ENCODE data around the gene NIT1.
A peak's percentile ranks its signal among the peaks of the same experiment; 100 is the strongest.

Gene NIT1

GRCh38 chr1:161090617-161091016, 27.3 kb upstream of the NIT1 start:
- Mint-ChIP-seq H3K4me3 (no peak overlapping the region), H3K27me3 (peaks cover 6 to 9% of the 10 kb centered on the region in 2 donors), H3K36me3 (ENCODE audit: insufficient read depth) (no peaks in the 10 kb centered on the region), H3K9me3 (no peaks in the 10 kb centered on the region), H3K27ac (no peak overlapping the region), H3K4me1 (ENCODE audit: low read depth in 2 of 2) (peaks cover 0 to 2% of the 10 kb centered on the region in 2 donors)
- DNase-seq = no peak
- ATAC-seq (replicated peaks) = no peak

DNA sequence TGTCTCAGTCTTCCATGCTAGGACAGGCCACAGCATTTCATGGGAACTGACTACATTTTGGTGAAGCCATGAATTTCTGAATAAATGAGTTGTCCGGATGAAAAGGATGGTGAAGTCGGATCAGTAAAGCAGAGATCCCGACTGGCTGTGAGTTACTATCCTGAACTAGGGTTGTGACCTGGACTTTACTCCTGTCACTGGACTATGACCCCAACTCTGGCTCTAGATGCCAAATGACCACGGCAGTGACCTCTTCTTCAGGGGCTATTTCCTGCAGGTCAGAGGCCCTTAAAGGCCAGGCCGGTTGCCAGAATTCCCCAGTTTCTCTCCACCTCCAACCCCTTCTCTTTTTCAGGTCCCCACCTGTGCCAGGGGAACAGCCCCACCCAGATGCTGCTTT, 26.8 kb upstream of the NIT1 start:
- Mint-ChIP-seq H3K9me3 (no peaks in the 10 kb centered on the region), H3K36me3 (ENCODE audit: insufficient read depth) (no peaks in the 10 kb centered on the region), H3K4me3 (no peak overlapping the region), H3K27me3 (peaks cover 2 to 4% of the 10 kb centered on the region in 2 donors), H3K4me1 (ENCODE audit: low read depth in 2 of 2) (peaks cover 0 to 2% of the 10 kb centered on the region in 2 donors), H3K27ac (no peak overlapping the region)
- DNase-seq (no peak), ATAC-seq (replicated peaks) (no peak)

DNA sequence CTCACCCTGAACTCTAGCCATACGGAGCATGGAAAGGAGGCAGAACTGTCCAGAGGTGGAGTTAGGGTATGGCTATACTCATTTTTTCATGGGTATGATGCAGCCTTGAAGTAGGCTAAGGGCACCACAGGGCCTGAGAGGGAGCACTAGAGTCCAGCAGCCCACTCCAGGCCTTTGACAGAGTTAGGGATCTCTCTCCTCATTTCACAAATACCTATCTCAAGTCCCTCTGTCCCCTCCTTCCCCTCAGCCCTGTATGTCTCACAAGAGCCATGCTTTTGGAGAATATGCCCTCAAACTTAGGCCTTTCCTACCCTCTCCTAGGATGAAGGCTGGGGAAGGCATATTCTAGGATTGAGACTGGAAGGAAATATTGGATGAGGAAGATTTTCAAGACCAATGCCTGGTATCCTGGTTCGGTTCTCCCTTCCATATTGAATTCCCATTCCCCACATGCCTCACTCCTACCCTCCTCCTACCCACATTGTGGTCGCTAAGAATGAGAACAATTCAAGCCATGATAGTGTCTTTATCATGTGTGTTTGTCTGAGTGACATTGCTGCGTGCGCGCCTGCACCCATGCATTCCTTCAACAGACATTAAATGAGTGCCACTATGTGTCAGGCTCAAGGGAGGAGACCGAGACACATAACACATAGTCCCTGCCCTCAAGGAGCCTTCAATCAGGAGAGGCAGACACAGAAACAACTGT, 26.0 kb upstream of the NIT1 start:
- Mint-ChIP-seq H3K4me3 (no peak overlapping the region), H3K27me3 (no peaks in the 10 kb centered on the region), H3K27ac (no peak overlapping the region), H3K9me3 (no peaks in the 10 kb centered on the region), H3K4me1 (ENCODE audit: low read depth in 2 of 2) (peaks cover 2% of the 10 kb centered on the region in 2 donors), H3K36me3 (ENCODE audit: insufficient read depth) (peaks cover 8% of the 10 kb centered on the region)
- DNase-seq (no peak), ATAC-seq (replicated peaks) (no peak)

DNA sequence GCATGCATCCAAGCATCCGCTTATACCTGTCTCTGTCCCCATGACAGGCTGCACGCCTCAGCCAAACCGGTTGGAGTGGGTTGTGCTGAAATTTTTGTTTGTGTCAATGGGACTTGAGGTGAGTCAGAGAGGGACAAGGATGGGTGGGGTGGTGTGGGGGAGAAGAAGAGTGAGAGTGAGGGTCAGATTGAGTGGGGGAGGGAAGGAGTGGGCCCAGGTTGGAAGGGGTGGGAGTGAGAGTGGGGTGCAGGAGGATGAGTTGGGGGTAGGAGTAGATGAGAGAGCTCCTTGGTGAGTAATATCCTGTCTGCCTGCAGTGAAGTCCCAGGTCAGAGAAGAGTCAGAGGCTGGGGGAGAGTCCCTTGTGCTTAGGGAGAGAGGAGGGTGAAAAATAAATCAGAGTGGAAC, 25.3 kb upstream of the NIT1 start:
- no peak overlapping the region for H3K4me3 Mint-ChIP-seq
- H3K27me3 Mint-ChIP-seq = no peaks in the 10 kb centered on the region
- no peak for ATAC-seq (replicated peaks)
- no peak overlapping the region for H3K27ac Mint-ChIP-seq
- no peak for DNase-seq
- peaks cover 6 to 9% of the 10 kb centered on the region in 2 donors for H3K4me1 Mint-ChIP-seq (ENCODE audit: low read depth in 2 of 2)
- H3K36me3 Mint-ChIP-seq (ENCODE audit: insufficient read depth) = peaks cover 15% of the 10 kb centered on the region
- no peaks in the 10 kb centered on the region for H3K9me3 Mint-ChIP-seq

DNA sequence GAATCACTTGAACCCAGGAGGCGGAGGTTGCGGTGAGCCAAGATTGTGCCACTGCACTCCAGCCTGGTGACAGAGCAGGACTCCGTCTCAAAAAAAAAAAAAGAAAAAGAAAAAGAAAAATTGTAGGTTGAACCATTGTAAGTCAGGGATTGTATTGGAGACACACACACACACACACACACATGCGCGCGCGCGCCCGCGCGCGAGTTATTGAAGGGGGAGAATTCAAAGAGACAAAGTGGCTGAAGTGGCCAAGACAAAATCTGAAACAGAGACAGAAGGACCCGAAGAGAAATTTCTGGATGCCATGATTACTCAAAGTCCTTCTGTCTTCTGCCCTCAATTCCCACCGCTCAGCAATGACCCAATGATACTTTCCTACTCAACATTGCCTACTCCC, 23.4 kb upstream of the NIT1 start:
- Mint-ChIP-seq H3K27ac (no peak overlapping the region), H3K4me1 (ENCODE audit: low read depth in 2 of 2) (peaks cover 18 to 21% of the 10 kb centered on the region in 2 donors), H3K36me3 (ENCODE audit: insufficient read depth) (peaks cover 33% of the 10 kb centered on the region), H3K4me3 (no peak overlapping the region), H3K9me3 (no peaks in the 10 kb centered on the region), H3K27me3 (no peaks in the 10 kb centered on the region)
- DNase-seq (no peak), ATAC-seq (replicated peaks) (no peak)

DNA sequence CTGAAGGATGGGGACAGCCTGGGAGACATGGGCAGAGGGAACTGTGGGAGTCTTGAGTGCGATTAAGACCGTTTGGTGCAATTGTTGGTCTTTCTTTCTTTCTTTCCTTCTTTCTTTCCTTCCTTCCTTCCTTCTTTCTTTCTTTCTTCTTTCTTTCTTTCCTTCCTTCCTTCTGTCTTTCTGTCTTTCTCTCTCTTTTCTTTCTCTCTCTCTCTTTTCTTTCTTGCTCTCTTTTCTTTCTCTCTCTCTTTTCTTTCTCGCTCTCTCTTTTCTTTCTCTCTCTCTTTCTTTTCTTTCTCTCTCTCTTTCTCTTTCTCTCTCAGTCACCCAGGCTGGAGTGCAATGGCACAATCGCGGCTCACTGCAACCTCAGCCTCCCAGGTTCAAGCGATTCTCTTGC, 22.7 kb upstream of the NIT1 start:
- no peaks in the 10 kb centered on the region for H3K27me3 Mint-ChIP-seq
- no peaks in the 10 kb centered on the region for H3K9me3 Mint-ChIP-seq
- ATAC-seq (replicated peaks) (no peak), DNase-seq (no peak)
- peaks cover 18 to 21% of the 10 kb centered on the region in 2 donors for H3K4me1 Mint-ChIP-seq (ENCODE audit: low read depth in 2 of 2)
- peaks cover 39% of the 10 kb centered on the region for H3K36me3 Mint-ChIP-seq (ENCODE audit: insufficient read depth)
- H3K27ac Mint-ChIP-seq = no peak overlapping the region
- H3K4me3 Mint-ChIP-seq = no peak overlapping the region

DNA sequence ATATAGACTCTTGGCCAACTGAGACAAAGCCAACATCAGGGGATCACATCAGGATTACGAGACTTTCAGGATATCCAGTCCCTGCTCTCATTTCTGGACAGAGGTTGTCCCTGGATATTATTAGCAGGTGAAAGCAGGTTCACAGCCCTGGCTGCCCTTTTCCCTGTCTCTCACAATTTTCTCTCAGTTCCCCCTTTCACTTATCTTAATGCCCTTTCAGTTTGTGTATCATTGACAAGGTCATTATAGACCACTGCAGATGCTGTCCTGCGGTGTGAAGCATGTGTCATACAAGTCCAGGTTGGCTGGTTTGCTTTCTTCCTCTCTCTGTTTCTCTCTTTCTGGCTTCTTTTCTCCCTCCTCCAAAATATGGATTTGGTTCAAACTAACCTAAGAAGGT, 21.9 kb upstream of the NIT1 start:
- H3K4me1 Mint-ChIP-seq (ENCODE audit: low read depth in 2 of 2) = peaks cover 18 to 21% of the 10 kb centered on the region in 2 donors
- no peak overlapping the region for H3K27ac Mint-ChIP-seq

DNA sequence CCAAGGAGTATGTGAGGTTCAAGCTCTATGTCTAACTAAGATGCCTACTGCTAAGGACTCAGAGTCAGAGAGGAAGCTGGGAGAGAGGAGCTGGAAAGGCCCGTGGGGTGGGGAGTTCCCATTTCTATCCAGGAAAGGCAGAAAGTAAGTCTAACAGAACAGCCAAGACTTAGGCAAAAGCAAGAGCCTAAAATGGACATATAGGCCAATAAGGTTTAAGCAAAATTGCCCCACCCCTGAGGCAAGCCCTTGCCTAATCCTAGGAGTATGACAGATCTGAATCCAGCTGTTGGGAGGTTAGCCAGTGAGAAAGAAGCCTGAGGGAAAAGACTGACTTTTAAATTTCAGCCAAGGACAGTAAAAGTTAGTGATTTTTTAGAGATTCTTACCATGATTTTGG, 21.4 kb upstream of the NIT1 start:
- H3K36me3 Mint-ChIP-seq (ENCODE audit: insufficient read depth) = peaks cover 51% of the 10 kb centered on the region
- peak overlapping the region; percentile 99 to 100 for H3K27ac Mint-ChIP-seq
- peaks cover 18 to 21% of the 10 kb centered on the region in 2 donors for H3K4me1 Mint-ChIP-seq (ENCODE audit: low read depth in 2 of 2)
- H3K4me3 Mint-ChIP-seq = peak overlapping the region in 1 of 2 donors; percentile 15
- no peak for DNase-seq
- no peak for ATAC-seq (replicated peaks)
- no peaks in the 10 kb centered on the region for H3K9me3 Mint-ChIP-seq
- no peaks in the 10 kb centered on the region for H3K27me3 Mint-ChIP-seq

More for the DNA sequence above, 21.9 kb upstream of the NIT1 start:
- no peaks in the 10 kb centered on the region for H3K9me3 Mint-ChIP-seq
- DNase-seq (no peak), ATAC-seq (replicated peaks) (no peak)
- no peaks in the 10 kb centered on the region for H3K27me3 Mint-ChIP-seq
- H3K4me3 Mint-ChIP-seq = no peak overlapping the region
- peaks cover 46% of the 10 kb centered on the region for H3K36me3 Mint-ChIP-seq (ENCODE audit: insufficient read depth)

- Mint-ChIP-seq H3K4me3 (peak within 1 kb of the TSS; percentile 89 to 93), H3K27ac (peak within 1 kb of the TSS; percentile 99 to 100), H3K4me1 (ENCODE audit: low read depth in 2 of 2) (peaks cover 19 to 21% of the 10 kb centered on the region in 2 donors), H3K27me3 (no peaks in the 10 kb centered on the region), H3K36me3 (ENCODE audit: insufficient read depth) (peaks cover 59% of the 10 kb centered on the region), H3K9me3 (no peaks in the 10 kb centered on the region)
- DNase-seq (peak; percentile 59 to 64 (median 61)), ATAC-seq (replicated peaks) (peak; percentile 79)
Measured at GRCh38 chr1:161098210-161099068, 19.5 kb upstream of the NIT1 start, which contains the start of gene KLHDC9. TSS of gene KLHDC9 (plus strand) at chr1:161098361. CDS start at chr1:161098536, 175 bp downstream.

DNA sequence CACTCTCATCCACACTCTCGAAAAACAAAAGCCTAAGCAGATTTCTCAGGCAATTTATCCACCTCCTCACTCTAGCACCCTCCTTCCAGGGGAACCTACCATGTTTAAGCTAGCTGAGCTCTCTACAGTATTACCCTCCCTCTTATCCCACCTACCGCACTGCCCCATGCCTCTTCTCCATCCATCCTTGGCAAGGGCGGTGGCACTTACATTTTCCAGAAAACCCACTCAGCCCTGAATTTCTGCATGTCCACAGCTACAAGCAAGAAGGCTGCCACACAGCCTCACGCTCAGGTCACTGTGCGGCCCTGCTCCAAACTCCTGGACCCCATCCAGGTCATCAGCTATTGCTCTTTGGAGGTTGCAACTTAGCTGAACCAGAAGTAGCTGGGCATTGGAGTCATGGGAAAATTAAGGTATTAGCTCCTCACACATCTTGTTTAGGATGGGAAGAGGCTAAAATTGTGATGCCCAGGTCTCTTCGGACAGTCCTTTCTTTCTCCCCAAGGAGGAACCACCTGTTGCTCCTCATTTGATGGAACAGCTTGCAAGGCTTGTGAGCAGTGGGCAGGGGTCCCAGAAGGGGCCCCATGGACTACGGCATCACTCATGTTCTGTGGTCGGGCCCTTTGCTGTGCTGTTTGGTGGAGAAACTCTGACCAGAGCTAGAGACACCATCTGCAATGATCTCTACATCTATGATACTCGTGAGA, 18.7 kb upstream of the NIT1 start:
- Mint-ChIP-seq H3K4me1 (ENCODE audit: low read depth in 2 of 2) (peaks cover 19 to 21% of the 10 kb centered on the region in 2 donors), H3K27ac (peak overlapping the region; percentile 99 to 100), H3K4me3 (peak overlapping the region; percentile 89 to 93), H3K9me3 (no peaks in the 10 kb centered on the region), H3K27me3 (no peaks in the 10 kb centered on the region), H3K36me3 (ENCODE audit: insufficient read depth) (peaks cover 59% of the 10 kb centered on the region)
- DNase-seq (no peak), ATAC-seq (replicated peaks) (no peak)

DNA sequence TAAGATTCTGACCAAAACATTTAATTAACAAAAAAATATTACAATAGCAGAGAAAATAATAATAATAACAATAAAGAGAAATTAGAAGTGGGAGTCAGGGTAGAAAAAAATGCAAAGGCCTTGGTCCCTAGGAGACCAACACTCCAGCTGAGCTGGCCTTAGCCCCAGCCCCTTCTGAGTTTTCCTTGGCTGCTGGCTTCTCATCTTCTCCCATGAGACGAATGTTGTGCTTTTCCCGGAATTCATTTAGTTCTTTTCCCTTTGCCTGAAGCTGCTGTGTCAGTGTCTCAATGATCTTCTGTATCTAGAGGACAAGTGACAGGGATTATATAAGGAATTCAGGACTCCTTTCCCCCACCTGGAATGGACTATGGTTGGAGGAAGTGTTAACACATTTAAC, 17.3 kb upstream of the NIT1 start:
- H3K4me1 Mint-ChIP-seq (ENCODE audit: low read depth in 2 of 2) = peaks cover 21 to 26% of the 10 kb centered on the region in 2 donors
- no peak overlapping the region for H3K27ac Mint-ChIP-seq
- DNase-seq = no peak
- H3K36me3 Mint-ChIP-seq (ENCODE audit: insufficient read depth) = peaks cover 59% of the 10 kb centered on the region
- no peak for ATAC-seq (replicated peaks)
- H3K4me3 Mint-ChIP-seq = no peak overlapping the region
- H3K9me3 Mint-ChIP-seq = no peaks in the 10 kb centered on the region
- H3K27me3 Mint-ChIP-seq = no peaks in the 10 kb centered on the region

DNA sequence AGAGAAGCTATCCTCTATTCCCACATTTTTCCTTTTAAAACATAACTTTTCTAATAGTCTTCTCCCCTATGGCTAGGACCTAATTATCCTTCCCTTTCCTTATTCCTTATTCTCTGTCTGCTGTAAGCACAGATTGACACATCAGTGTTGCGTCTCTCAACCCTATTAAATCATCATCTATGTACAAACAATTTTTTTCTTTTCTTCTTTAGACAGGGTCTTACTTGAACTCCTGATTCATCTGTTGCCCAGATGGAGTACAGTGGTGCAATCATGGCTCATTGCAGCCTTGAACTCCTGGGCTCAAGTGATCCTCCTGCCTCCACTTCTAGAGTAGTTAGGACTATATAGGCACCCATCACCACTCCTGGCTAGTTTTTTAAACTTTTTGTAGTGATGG, 11.5 kb upstream of the NIT1 start:
- no peak overlapping the region for H3K4me3 Mint-ChIP-seq

DNA sequence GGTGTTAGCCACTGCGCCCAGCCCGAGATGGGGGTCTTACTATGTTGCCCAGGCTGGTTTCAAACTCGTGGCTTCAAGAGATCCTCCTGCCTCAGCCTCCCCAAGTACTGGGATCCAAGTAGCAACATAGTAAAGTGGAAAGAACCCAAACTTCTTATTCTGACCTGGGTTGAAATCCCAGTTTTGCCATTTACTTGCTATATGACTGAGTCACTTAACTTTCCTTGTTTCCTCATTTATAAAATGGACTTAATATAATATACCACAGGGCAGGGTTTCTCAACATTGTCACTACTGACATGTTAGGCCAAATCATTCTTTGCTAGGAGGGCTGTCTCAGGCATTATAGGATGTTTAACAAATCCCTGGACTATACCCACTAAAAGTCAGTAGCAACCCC, 6.8 kb upstream of the NIT1 start:
- no peaks in the 10 kb centered on the region for H3K9me3 Mint-ChIP-seq
- no peaks in the 10 kb centered on the region for H3K27me3 Mint-ChIP-seq
- H3K27ac Mint-ChIP-seq = no peak overlapping the region
- no peak for DNase-seq
- peaks cover 18% of the 10 kb centered on the region for H3K36me3 Mint-ChIP-seq (ENCODE audit: insufficient read depth)
- H3K4me1 Mint-ChIP-seq (ENCODE audit: low read depth in 2 of 2) = peaks cover 21 to 38% of the 10 kb centered on the region in 2 donors
- no peak for ATAC-seq (replicated peaks)
- H3K4me3 Mint-ChIP-seq = no peak overlapping the region

More for the DNA sequence above, 11.5 kb upstream of the NIT1 start:
- Mint-ChIP-seq H3K4me1 (ENCODE audit: low read depth in 2 of 2) (peaks cover 4 to 21% of the 10 kb centered on the region in 2 donors), H3K36me3 (ENCODE audit: insufficient read depth) (peaks cover 22% of the 10 kb centered on the region), H3K27ac (peak overlapping the region; percentile 1 to 30), H3K27me3 (no peaks in the 10 kb centered on the region), H3K9me3 (no peaks in the 10 kb centered on the region)
- ATAC-seq (replicated peaks) (no peak), DNase-seq (no peak)

All from effector memory CD8-positive, alpha-beta T cell (primary cell).